Mesenchymal stem cell (in vitro differentiated cells and primary cell): ENCODE data around the gene NUDT4.
"Not testable (repeated sequence)": the region's sequence is repeated elsewhere in the genome, so short reads cannot be mapped to it uniquely, and the experiment has no call there.

Experiments
- DNase-seq: peaks from one replicate; pipeline ENCODE4 v3.0.0-alpha.2; 2013
- H2AFZ ChIP-seq: one replicate; pipeline ENCODE4 v1.6.1; 2013; ENCODE audit warnings: low read depth, mild to moderate bottlenecking, control low read depth, inconsistent platforms, low read length, moderate library complexity
- H2AK5ac ChIP-seq: 2 replicates; pipeline ENCODE4 v1.6.1; 2013; ENCODE audit warnings: low read length, moderate library complexity, mild to moderate bottlenecking, inconsistent platforms; ENCODE audit not compliant: severe bottlenecking
- H2BK120ac ChIP-seq: one replicate; pipeline ENCODE4 v1.6.1; 2013; ENCODE audit warnings: low read depth, mild to moderate bottlenecking, inconsistent platforms, low read length, moderate library complexity
- H2BK12ac ChIP-seq, 2 experiments: one replicate each; pipeline ENCODE4 v1.6.1; 2013; ENCODE audit warnings: inconsistent platforms in 2 of 2, low read length in 2 of 2, mild to moderate bottlenecking in 2 of 2, moderate library complexity in 2 of 2, control low read depth in 1 of 2
- H2BK15ac ChIP-seq: one replicate; pipeline ENCODE4 v1.6.1; 2013; ENCODE audit warnings: mild to moderate bottlenecking, low read depth, inconsistent platforms; ENCODE audit not compliant: poor library complexity, severe bottlenecking
- H2BK5ac ChIP-seq: 2 replicates; pipeline ENCODE4 v1.6.1; 2013; ENCODE audit warnings: low read depth, mild to moderate bottlenecking, low read length, control low read depth, inconsistent platforms; ENCODE audit not compliant: poor library complexity, severe bottlenecking
- H3K14ac ChIP-seq, 2 experiments: one replicate each; pipeline ENCODE4 v1.6.1; 2013; ENCODE audit warnings: inconsistent platforms in 2 of 2, low read length in 2 of 2, control low read depth in 1 of 2, mild to moderate bottlenecking in 1 of 2, moderate library complexity in 1 of 2
- H3K18ac ChIP-seq, 2 experiments: one replicate each; pipeline ENCODE4 v1.6.1; 2013; ENCODE audit warnings: inconsistent platforms in 2 of 2, low read length in 2 of 2, control low read depth in 1 of 2, low read depth in 1 of 2, mild to moderate bottlenecking in 1 of 2
- H3K23ac ChIP-seq, 2 experiments: one replicate each; pipeline ENCODE4 v1.6.1; 2013; ENCODE audit warnings: inconsistent platforms in 2 of 2, low read length in 2 of 2, mild to moderate bottlenecking in 2 of 2, moderate library complexity in 2 of 2, control low read depth in 1 of 2
- H3K27ac ChIP-seq: 2 replicates; pipeline ENCODE4 v1.5.1; 2013; ENCODE audit warnings: mild to moderate bottlenecking, moderate library complexity, low read length, control low read depth, inconsistent platforms; ENCODE audit not compliant: poor library complexity, severe bottlenecking
- H3K27me3 ChIP-seq, 2 experiments: 2 replicates each; pipeline versions ENCODE4 v1.6.1 to v1.7.0; 2013; ENCODE audit warnings: low read length in 2 of 2, mild to moderate bottlenecking in 2 of 2, moderate library complexity in 2 of 2, control low read depth in 1 of 2, inconsistent platforms in 1 of 2; ENCODE audit not compliant: control insufficient read depth in 1 of 2, insufficient read depth in 1 of 2
- H3K36me3 ChIP-seq, 2 experiments: 2 replicates each; pipeline versions ENCODE4 v1.6.1 to v1.7.0; 2013; ENCODE audit warnings: low read length in 2 of 2, control low read depth in 1 of 2, inconsistent platforms in 1 of 2, low read depth in 1 of 2, mild to moderate bottlenecking in 1 of 2; ENCODE audit not compliant: insufficient read depth in 2 of 2, control insufficient read depth in 1 of 2
- H3K4ac ChIP-seq, 2 experiments: one replicate each; pipeline ENCODE4 v1.6.1; 2013; ENCODE audit warnings: inconsistent platforms in 2 of 2, low read length in 2 of 2, mild to moderate bottlenecking in 2 of 2, moderate library complexity in 2 of 2, control low read depth in 1 of 2, low read depth in 1 of 2
- H3K4me1 ChIP-seq: 2 replicates; pipeline ENCODE4 v1.6.1; 2013; ENCODE audit warnings: low read depth, low read length, control low read depth; ENCODE audit not compliant: control insufficient read depth, insufficient read depth
- H3K4me2 ChIP-seq: 2 replicates; pipeline ENCODE4 v1.6.1; 2013; ENCODE audit warnings: low read length, mild to moderate bottlenecking, inconsistent platforms; ENCODE audit not compliant: poor library complexity, severe bottlenecking
- H3K4me3 ChIP-seq, 2 experiments: 2 replicates each; pipeline versions ENCODE4 v1.5.1 to v1.7.0; 2013; ENCODE audit warnings: low read length in 2 of 2, mild to moderate bottlenecking in 2 of 2, control low read depth in 1 of 2, low read depth in 1 of 2; ENCODE audit not compliant: insufficient read depth in 1 of 2
- H3K79me1 ChIP-seq: replicated peaks from 2 replicates; pipeline ENCODE4 v1.6.1; 2013; ENCODE audit warnings: mild to moderate bottlenecking, control low read depth, low read length, inconsistent platforms; ENCODE audit not compliant: poor library complexity, severe bottlenecking
- H3K9ac ChIP-seq: 2 replicates; pipeline ENCODE4 v1.7.0; 2013; ENCODE audit warnings: mild to moderate bottlenecking, low read length, moderate library complexity
- H3K9me3 ChIP-seq: 2 replicates; pipeline ENCODE4 v1.7.0; 2013; ENCODE audit warnings: mild to moderate bottlenecking, low read length; ENCODE audit not compliant: control insufficient read depth
- H4K8ac ChIP-seq: one replicate; pipeline ENCODE4 v1.6.1; 2013; ENCODE audit warnings: inconsistent platforms, mild to moderate bottlenecking, low read length, moderate library complexity
- H4K91ac ChIP-seq: one replicate; pipeline ENCODE4 v1.6.1; 2013; ENCODE audit warnings: mild to moderate bottlenecking, low read length, inconsistent platforms
- WGBS: methylation state at CpG from one replicate; pipeline ENCODE4 v1.1.7; 2013; ENCODE audit warnings: mixed read lengths; 5-methylcytosine and 5-hydroxymethylcytosine counted together

The NUDT4 gene

DNA sequence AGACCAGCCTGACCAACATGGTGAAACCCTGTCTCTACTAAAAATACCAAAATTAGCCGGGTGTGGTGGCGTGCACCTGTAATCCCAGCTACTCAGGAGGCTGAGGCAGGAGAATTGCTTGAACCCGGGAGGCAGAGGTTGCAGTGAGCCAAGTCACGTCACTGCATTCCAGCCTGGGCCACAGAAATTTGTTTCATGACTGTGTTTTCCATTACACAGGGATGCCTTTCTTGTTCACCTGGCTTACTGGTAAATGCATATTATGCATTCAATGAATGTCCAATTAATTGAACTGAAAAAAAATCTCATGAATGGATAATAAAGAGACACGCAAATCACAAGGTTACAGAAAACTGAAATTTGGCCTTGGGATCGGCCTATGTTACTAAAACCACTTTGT is 54.3 kb downstream of the NUDT4 start:
- not testable (repeated sequence) for H3K9me3 ChIP-seq, H3K9ac ChIP-seq, H3K18ac ChIP-seq, H2BK15ac ChIP-seq, H3K23ac ChIP-seq, H3K4me3 ChIP-seq, H3K36me3 ChIP-seq, H4K8ac ChIP-seq, H3K79me1 ChIP-seq, H3K14ac ChIP-seq, H3K4ac ChIP-seq, DNase-seq, H3K27ac ChIP-seq, H2BK120ac ChIP-seq, H4K91ac ChIP-seq, H2BK12ac ChIP-seq, H2AFZ ChIP-seq, H2AK5ac ChIP-seq, H2BK5ac ChIP-seq, H3K4me2 ChIP-seq, H3K27me3 ChIP-seq, H3K4me1 ChIP-seq
- WGBS, result 99% methylated on average over 4 of the region's 6 CpGs

DNA sequence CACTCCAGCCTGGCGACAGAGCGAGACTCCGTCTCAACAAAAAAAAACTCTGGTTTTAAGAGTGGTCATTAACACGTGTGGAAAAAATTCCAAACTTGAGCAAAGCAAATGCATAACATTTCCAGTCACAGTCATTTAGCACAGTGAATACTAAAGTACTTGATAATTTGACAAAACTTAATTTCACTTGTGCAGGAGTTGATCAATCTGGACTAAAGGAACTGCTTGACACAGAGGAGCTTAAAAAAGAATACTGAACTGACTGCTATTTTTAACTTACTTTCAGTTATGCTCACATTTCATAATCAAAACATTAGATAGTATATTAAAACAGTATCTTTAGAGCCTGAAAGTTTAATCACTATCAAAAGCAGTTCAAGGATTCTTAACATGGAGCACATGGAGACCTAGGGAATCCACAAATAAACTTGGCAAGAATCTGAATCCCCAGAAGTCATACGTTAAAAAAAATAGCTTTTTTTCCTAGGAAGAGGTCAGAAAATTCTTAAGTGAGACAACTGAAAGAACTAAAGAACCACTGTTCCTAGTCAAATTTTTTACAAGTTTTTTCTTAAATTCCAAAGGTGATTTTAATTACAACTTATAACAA is 56.6 kb downstream of the NUDT4 start:
- Histone ChIP-seq H3K4me2 (no peak overlapping the region), H3K27ac (no peak overlapping the region), H3K18ac (no peak overlapping the region), H2AK5ac (no peak overlapping the region), H3K23ac (no peak overlapping the region), H3K79me1 (no peaks in the 10 kb centered on the region), H2BK15ac (no peak overlapping the region), H3K9ac (peak overlapping the region; percentile 70), H3K4me1 (peaks cover 9% of the 10 kb centered on the region), H4K91ac (no peak overlapping the region), H2AFZ (no peak overlapping the region), H3K9me3 (no peaks in the 10 kb centered on the region), H3K36me3 (no peaks in the 10 kb centered on the region), H3K14ac (no peak overlapping the region), H4K8ac (no peak overlapping the region), H3K4me3 (peak overlapping the region in 1 of 2 experiments; percentile 41), H2BK120ac (no peak overlapping the region), H3K4ac (no peak overlapping the region), H2BK12ac (no peak overlapping the region), H3K27me3 (no peaks in the 10 kb centered on the region), H2BK5ac (no peak overlapping the region)
- 100% methylated on average over 5 of the region's 5 CpGs for WGBS
- peak; percentile 26 for DNase-seq

DNA sequence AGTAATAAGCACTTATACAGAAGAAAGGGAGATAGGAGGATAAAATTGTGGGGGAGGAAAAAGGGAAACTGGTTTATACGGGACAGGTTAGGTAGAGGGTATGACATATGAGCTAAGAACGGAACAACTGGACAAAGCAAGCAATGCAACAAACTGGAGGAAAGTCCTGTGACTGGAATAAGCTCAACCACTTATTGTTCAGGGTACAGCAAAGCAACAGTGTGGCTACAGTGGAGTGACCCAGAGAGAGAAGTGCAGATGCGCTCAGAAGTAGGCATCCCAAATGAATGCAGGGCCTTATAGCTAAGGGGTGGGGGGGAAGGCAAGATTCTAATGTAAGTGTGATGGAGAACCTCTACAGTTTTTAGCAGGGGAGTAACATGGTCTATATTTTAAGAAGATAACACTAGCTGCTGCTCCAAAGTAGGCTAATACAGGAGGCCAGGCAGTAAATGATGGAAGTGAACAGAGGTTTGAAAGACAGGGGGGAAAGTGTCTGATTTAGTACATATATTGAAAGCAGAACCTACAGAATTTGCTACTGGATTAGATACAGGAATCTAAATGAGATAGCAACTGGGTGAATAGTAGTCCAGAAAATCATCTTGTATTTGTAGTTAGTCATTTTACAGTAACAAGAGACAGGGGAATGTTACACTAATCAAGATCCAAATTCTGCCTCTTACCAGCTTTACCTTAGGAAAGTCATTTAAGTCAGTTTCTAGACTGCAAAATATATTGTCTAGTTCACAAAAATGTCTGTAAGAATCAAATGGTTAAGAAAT is 60.7 kb downstream of the NUDT4 start:
- Histone ChIP-seq H2BK12ac (no peak overlapping the region), H3K27ac (no peak overlapping the region), H3K4me1 (peaks cover 9% of the 10 kb centered on the region), H3K14ac (no peak overlapping the region), H3K36me3 (no peaks in the 10 kb centered on the region), H3K18ac (no peak overlapping the region), H4K91ac (no peak overlapping the region), H4K8ac (no peak overlapping the region), H2BK15ac (no peak overlapping the region), H2AK5ac (no peak overlapping the region), H3K4ac (no peak overlapping the region), H3K23ac (no peak overlapping the region), H3K9ac (no peak overlapping the region), H3K27me3 (no peaks in the 10 kb centered on the region), H3K4me3 (no peak overlapping the region), H3K4me2 (no peak overlapping the region), H2BK120ac (no peak overlapping the region), H2AFZ (no peak overlapping the region), H3K79me1 (no peaks in the 10 kb centered on the region), H3K9me3 (no peaks in the 10 kb centered on the region), H2BK5ac (no peak overlapping the region)
- no peak for DNase-seq
- WGBS, result 93% methylated on average over 3 of the region's 3 CpGs

DNA sequence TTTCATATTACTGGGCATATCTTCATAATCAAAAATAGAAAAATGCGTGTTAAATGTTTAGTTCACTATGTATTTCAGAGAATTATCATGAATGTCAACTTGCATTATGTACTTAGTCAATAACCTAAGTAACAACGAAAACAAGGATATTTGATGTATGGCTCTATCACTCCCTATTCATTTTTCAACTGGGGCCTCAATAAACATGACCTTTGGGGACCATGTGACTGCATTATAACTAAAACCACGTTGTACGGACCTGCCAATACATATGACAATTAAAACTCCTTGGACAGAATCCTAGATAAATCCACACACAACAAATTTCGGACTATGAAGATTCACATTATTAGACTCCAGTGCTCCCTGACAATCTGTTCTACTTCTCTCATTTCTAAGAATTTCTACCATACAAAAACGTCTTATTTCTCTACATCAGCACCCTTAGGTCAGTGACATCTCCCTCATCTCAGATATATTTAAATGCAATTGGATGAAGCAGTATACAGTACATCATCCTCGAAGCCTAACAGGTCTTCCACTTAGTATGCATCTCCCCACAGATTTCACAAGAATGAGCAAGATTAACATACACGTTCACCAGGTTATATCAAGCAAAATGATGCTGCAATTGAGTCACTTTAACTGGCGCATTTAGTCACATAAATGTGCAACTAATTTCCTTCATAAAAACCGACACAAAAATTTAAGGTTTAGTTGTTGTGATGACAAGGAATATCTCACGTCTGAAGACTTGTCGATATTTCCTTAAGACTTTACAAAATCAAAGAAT is 62.5 kb downstream of the NUDT4 start:
- Histone ChIP-seq H3K9ac (peak overlapping the region; percentile 97), H3K4me3 (peak overlapping the region in 1 of 2 experiments; percentile 99), H3K14ac (no peak overlapping the region), H2BK120ac (no peak overlapping the region), H3K4me1 (peaks cover 9% of the 10 kb centered on the region), H3K18ac (no peak overlapping the region), H2BK12ac (no peak overlapping the region), H2BK15ac (no peak overlapping the region), H4K91ac (no peak overlapping the region), H2BK5ac (no peak overlapping the region), H3K79me1 (no peaks in the 10 kb centered on the region), H3K36me3 (no peaks in the 10 kb centered on the region), H4K8ac (no peak overlapping the region), H3K4me2 (peak overlapping the region; percentile 78), H3K27ac (no peak overlapping the region), H3K4ac (no peak overlapping the region), H2AFZ (no peak overlapping the region), H3K23ac (no peak overlapping the region), H3K27me3 (no peaks in the 10 kb centered on the region), H2AK5ac (no peak overlapping the region), H3K9me3 (no peaks in the 10 kb centered on the region)
- WGBS, result 26% methylated on average over 9 of the region's 12 CpGs
- peak; percentile 36 for DNase-seq
